Measurements from ENCODE around the gene METTL9. TPM values are rescaled to one million over a fixed set of nuclear protein-coding genes. Genes with fewer than 3 reads are reported as not detected.
A peak's percentile ranks its signal among the peaks of the same experiment; 100 is the strongest.

The METTL9 gene
- total and polyA plus RNA-seq, 12 donors, result 35.7 to 398 (median 212) TPM

- H3K27me3 ChIP-seq, result no peaks in the 10 kb centered on the region
- 78 to 88% (median 81%) methylated on average over 3 of the region's 3 CpGs for WGBS, 4 donors
- TF ChIP-seq, protein P1, sequence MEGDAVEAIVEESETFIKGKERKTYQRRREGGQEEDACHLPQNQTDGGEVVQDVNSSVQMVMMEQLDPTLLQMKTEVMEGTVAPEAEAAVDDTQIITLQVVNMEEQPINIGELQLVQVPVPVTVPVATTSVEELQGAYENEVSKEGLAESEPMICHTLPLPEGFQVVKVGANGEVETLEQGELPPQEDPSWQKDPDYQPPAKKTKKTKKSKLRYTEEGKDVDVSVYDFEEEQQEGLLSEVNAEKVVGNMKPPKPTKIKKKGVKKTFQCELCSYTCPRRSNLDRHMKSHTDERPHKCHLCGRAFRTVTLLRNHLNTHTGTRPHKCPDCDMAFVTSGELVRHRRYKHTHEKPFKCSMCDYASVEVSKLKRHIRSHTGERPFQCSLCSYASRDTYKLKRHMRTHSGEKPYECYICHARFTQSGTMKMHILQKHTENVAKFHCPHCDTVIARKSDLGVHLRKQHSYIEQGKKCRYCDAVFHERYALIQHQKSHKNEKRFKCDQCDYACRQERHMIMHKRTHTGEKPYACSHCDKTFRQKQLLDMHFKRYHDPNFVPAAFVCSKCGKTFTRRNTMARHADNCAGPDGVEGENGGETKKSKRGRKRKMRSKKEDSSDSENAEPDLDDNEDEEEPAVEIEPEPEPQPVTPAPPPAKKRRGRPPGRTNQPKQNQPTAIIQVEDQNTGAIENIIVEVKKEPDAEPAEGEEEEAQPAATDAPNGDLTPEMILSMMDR (IDR thresholded peaks at IDR 0.05), result no peak
- no peak for TF ChIP-seq POLR2A (IDR thresholded peaks at IDR 0.05)
These were observed 18.2 kb downstream of the METTL9 start for GRCh38 chr16:21617607-21618006.

DNA sequence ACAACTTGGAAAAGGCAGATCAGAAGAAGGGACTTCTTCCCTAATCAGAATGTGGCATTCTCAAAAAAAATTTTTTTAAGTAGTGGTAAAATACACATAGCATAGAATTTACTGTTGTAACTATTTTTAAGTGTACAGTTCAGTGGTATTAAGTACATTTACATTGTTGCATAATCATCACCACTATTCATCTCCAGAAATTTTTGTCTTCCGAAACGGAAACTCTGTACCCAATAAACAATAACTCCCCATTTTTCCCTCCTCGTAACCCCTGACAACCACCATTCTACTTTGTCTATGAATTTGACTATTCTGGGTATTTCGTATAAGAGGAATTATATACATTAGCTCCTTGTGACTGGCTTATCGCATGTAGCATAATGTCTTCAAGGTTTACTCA is 18.9 kb downstream of the METTL9 start:
- Histone ChIP-seq H3K27ac (no peak overlapping the region), H3K4me1 (replicated peaks in 1 of 2) (peaks cover 10 to 24% of the 10 kb centered on the region in 2 donors), H3K36me3 (replicated peaks in 1 of 2) (peaks cover 0 to 7% of the 10 kb centered on the region in 2 donors), H3K4me3 (no peak overlapping the region), H3K9me3 (replicated peaks in 1 of 3) (no peaks in the 10 kb centered on the region), H3K27me3 (no peaks in the 10 kb centered on the region)
- no peak for TF ChIP-seq POLR2A (IDR thresholded peaks at IDR 0.05)
- TF ChIP-seq, protein P1 (IDR thresholded peaks at IDR 0.05), result no peak
- intact Hi-C loops (cut with DNase I), result no loop called here
- WGBS, 4 donors, result 95 to 98% (median 95%) methylated on average over 5 of the region's 5 CpGs
- DNase-seq, result no peak

More at GRCh38 chr16:21617607-21618006, 18.2 kb downstream of the METTL9 start:
- H3K27ac ChIP-seq, result no peak overlapping the region
- H3K36me3 ChIP-seq (replicated peaks in 1 of 2), result peaks cover 0 to 7% of the 10 kb centered on the region in 2 donors
- H3K9me3 ChIP-seq (replicated peaks in 1 of 3), result no peaks in the 10 kb centered on the region
- H3K4me1 ChIP-seq (replicated peaks in 1 of 2), result peaks cover 11 to 29% of the 10 kb centered on the region in 2 donors
- intact Hi-C loops (cut with DNase I), result no loop called here
- no peak for DNase-seq
- H3K4me3 ChIP-seq, result no peak overlapping the region

GRCh38 chr16:21619765-21620425 is 20.5 kb downstream of the METTL9 start:
- intact Hi-C loops (cut with DNase I), result no loop called here
- 72 to 84% (median 75%) methylated on average over 4 of the region's 4 CpGs for WGBS, 4 donors
- no peaks in the 10 kb centered on the region for H3K27me3 ChIP-seq
- H3K36me3 ChIP-seq (replicated peaks in 1 of 2), result peaks cover 0 to 9% of the 10 kb centered on the region in 2 donors
- H3K4me1 ChIP-seq (replicated peaks in 1 of 2), result peaks cover 10 to 26% of the 10 kb centered on the region in 2 donors
- no peak overlapping the region for H3K4me3 ChIP-seq
- no peaks in the 10 kb centered on the region for H3K9me3 ChIP-seq (replicated peaks in 1 of 3)
- DNase-seq, result no peak
- H3K27ac ChIP-seq, result peak overlapping the region in 2 of 5 donors; percentile 41 to 48
- TF ChIP-seq, protein P1 (IDR thresholded peaks at IDR 0.05), result no peak
- TF ChIP-seq POLR2A (IDR thresholded peaks at IDR 0.05), result peak in 1 of 2 donors; percentile 14

- Histone ChIP-seq H3K9me3 (replicated peaks in 1 of 3) (no peaks in the 10 kb centered on the region), H3K36me3 (replicated peaks in 1 of 2) (peaks cover 0 to 15% of the 10 kb centered on the region in 2 donors), H3K27me3 (no peaks in the 10 kb centered on the region), H3K27ac (no peak overlapping the region), H3K4me1 (replicated peaks in 1 of 2) (peaks cover 10 to 33% of the 10 kb centered on the region in 2 donors), H3K4me3 (no peak overlapping the region)
- intact Hi-C loops (cut with DNase I), result no loop called here
- no peak for TF ChIP-seq POLR2A (IDR thresholded peaks at IDR 0.05)
- TF ChIP-seq, protein P1 (IDR thresholded peaks at IDR 0.05), result no peak
- no peak for DNase-seq
These were observed 21.2 kb downstream of the METTL9 start for GRCh38 chr16:21620592-21620991.
